T-helper 1 cell treated with Interleukin-12 subunit alpha and Interleukin-12 subunit beta and Interleukin-4 antibody, amounts not matched to agents 30 ng/mL and 1 ng/mL, for 36 hours (primary cell): ENCODE results near the gene TMEM256. TPM values are rescaled to one million over a fixed set of nuclear protein-coding genes. Genes with fewer than 3 reads are reported as not detected.

ENCODE experiments used
- intact Hi-C: fragments of 100-400 bp; cut with micrococcal nuclease; formaldehyde crosslinking; loops from one replicate; pipeline ENCODE4 v1.15.1; 2024
- total RNA-seq: library from RNA; stranded (reverse); gene quantifications from 2 replicates; pipeline ENCODE4 v1.2.3, GENCODE V29; 2022

The TMEM256 gene
- 51.6 and 53.9 TPM in 2 replicates for total RNA-seq

DNA sequence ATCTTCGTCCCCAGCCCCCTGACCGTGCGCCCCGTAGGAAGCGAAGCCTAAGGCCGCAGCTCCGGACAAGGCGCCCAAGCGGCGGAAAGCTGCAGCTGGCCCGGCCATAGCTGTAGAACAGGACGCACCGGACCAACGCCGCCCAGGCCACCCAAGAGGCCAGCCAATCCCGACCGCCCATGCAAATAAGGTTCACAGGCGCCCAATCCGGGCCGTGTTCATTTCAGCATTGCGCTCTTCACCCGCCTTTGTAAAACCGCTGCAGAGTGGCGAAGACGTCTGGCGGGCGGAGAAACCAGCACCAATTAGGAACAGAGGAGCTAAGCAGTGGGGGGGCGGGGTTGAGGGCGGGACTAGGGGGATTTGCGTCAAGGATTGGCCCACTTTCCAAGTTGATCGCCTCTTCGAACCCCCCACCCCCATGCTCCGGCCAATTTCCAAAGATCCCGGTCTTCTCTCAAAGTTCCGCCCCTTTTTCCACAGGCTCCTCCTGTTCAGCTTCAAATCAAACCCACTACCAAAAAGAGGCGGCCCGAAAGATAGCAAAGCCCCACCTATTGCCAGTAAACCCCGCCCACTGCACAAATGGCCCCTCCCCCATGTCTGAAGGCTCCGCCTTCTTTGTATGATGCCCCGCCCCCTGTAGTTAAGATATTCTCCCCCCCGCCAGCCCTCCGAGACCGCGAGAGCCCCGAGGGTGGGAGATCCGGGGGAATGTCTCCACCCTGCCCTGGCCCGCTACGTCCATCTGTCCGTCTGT is at the start of gene TMEM256:
Gene TMEM256, minus strand, starts transcription at position 121 of the 760 bp plus-strand sequence. Its CDS starts 13 bp downstream, at position 108.
- intact Hi-C loops: loop anchor here (1.0 to 5.0 kb wide), 13 partner anchors 10 to 438 kb away; partner anchors contain the start of genes ACAP1, FXR2, NEURL4 and PLSCR3

DNA sequence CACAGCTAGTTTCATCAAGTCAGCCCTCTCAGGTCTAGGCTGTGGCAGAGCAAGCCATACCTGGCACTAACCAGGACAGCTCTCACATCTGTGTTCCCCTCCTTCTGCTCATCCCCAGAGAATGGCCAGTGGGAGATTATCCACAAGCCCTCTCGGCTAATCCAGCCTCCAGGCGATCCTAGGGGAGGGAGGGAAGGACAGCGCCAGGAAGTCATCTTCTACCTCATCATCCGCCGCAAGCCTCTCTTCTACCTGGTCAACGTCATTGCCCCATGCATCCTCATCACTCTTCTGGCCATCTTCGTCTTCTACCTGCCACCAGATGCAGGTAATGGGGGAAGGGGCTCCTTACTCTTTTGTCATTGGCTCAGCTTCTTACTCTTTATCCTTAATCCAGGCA is 44.6 kb upstream of the TMEM256 start:
- intact Hi-C loops: no loop called here

DNA sequence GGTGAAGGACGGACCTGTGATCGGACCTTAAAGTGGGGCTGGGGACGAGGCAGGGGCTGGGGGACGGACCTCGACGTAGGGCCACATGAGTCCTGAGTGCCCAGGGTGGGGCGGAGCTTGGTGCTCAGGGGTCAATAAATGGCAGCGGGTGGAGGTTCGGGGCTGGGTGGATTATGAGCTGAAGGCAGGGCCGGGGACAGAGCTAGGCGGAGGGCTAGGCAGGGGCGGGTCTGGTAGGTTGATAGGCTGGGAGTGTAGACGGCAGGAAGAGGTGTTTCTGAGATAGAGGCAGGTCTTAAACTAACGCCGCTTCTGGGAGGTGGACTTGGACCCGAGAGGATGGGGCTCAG is 41.7 kb upstream of the TMEM256 start:
- intact Hi-C loops: loop anchor here (1.0 kb wide), 2 partner anchors 8 to 10 kb away; no protein-coding TSS in a partner anchor

DNA sequence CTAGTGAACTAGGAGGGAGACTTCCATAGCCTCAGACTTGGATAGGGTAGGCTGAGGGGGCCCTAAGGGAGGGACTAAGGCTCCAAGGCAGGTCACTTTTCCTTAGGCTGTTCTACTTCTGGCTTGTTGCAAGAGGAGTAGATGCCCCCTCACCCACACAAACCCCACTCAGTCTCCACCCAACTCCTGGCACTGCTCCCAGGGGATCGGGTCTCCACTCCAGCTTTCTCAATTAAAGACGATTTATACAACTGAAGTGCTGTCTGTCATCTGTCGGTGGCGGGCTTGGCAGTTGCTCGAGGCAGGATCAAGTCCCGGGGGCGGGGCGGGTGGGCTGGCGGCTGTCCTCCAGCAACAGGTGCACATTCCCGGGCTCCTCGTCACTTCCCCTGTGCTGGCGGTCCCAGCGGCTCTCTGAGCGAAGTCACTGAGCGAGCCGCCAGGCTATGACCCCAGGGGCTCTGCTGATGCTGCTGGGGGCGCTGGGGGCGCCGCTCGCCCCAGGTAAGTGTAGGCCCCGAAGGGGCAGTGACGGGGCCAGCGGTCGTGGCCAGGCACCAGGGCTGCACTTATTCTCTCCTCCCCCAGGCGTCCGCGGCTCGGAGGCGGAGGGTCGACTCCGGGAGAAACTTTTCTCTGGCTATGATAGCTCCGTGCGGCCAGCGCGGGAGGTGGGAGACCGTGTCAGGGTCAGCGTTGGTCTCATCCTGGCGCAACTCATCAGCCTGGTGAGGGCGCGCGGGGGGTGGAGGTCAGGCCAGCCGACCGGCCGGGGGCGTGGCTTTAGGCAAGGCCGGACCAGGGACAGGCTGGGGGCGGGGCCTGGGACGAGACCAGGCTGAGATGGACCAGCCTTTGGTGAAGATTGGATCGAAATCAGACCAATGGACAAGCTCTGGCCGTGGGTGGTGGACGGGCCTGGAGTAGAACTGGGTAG is 41.1 kb upstream of the TMEM256 start, which contains the start of gene CHRNB1:
Gene CHRNB1, plus strand, starts transcription at position 380 of the 937 bp plus-strand sequence. Its CDS starts 67 bp downstream, at position 447.
- intact Hi-C loops: loop anchor here (1.0 kb wide), 2 partner anchors 8 to 10 kb away; no protein-coding TSS in a partner anchor

DNA sequence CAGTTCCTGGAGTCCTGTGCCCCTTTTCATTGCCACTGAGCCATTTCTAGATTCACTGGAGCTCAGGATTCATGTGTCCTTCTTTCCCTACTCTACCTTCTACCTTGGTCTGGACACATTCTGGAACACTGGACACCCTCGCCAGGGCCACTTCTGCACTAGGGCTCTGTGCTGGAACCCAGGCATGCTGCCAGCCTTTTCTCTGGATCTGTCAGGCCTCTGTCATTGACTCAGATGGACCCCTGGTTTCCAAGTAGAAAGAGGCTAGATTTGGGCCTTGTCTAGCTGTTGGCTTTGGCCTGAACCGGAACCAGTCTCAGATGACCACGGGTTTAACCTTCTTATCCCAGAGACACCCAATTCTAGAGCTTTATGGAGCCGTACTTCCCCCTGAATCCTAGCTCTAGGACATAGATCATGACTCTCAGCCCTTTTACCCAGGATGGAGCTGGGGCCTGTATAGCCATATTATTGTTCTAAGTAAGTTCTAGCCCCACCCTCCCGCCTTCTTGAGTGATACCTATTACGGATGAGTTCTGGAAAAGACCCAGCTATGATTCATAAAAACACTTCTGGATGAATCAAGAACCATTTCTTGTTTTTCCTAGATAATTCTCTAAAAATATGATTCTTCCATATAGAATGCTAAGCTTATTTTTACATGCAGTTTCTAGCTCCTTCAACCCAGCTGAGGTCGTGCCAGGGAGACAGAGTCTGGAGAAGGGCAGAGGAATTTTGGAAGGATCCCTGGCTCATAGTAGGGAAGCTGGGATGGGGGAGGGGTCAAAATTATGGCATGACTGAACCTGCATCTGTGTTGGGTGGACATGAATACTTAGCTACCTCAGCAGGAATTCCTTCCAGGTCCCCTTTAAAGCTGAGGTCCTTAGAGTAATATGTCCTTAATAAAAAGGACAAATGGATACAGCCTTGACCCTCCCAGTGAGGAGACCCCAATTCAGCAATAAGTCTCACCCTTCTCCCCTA is 39.9 kb upstream of the TMEM256 start:
- intact Hi-C loops: no loop called here

DNA sequence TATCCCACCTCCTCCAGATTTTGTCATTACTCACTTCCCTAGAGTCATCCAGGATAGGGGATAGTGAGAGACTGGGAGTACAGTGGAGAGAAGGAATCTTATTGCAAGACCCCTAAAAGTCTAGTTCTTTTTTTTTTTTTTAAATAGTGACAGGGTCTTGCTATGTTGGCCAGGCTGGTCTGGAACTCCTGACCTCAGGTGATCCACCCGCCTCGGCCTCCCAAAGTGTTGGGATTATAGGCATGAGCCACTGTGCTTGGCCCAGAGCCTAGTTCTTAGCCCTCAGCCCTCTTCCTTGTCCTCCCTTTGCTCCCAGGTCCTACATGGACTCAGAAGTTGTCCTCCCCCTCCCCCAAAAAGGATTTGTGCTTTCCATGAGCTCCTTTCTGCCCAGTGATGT is 38.2 kb upstream of the TMEM256 start:
- intact Hi-C loops: no loop called here

DNA sequence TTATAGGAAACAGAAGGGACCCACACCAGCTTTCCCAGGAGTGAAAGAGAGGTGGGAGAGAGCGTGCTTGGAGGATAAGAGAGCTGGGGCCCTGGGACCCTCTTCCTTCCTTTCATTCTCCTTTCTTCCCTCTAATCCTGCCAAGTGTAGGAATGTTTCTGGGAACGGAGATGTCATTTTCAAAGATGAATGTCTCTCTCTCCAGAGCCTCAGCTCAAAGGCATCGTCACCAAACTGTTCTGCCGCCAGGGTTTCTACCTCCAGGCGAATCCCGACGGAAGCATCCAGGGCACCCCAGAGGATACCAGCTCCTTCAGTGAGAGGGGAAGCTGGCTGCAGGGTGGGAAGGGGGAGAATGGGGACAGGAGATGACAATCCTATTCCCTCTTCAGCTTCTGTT is 37.4 kb upstream of the TMEM256 start:
- intact Hi-C loops: no loop called here

DNA sequence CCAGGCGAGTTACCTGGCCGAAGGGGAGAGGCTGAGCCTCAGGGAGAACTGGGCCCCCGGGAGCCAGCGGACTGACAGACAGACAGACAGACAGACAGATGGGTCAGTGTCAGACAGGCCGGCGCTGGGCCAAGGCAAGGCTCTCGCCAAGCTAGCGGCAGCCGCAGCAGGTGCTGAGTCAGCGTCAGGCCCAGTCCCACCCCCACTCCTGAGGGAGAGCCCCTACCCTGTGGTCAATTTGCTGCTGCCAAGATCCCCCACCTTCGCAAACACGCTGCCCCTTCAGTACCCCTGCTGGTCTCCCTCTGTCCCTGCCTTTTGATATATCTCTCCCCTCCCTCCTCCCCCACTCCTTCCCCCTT is 36.9 kb upstream of the TMEM256 start:
- intact Hi-C loops: no loop called here

DNA sequence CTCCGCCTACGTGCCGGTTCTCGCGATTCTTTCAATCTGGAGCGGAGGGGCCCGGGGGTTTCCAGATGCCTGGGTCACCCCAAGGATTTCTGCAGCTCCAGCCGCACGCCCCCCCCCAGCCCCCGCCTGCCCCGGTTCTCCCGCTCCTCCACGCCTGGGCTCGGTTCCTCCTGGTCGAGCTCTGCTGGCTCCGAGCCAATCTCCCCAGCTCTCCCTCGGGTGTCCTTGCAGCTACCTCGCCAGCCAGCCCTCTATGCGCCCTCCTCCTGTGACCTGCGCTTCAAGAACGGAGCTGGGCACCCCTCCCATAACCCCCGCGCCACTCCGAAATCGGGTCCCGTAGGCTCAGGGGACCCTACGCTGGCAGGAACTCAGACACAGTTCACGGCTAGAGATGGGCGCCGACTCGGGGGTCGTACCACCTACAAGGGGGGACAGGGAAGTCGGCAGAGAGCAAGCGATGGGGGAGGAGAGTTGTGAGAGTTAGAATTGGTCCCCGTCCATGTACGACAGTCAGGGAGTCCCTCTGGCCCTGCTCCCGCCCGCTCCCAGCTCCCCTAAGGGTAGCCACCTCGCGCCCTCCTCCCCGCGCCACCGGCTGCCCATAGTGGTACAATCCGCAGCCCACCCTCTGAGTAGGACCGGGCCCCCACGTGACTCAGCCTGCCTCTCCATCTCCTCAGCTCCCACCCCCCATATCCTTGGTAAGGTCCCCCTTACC is 36.4 kb upstream of the TMEM256 start:
- intact Hi-C loops: no loop called here

DNA sequence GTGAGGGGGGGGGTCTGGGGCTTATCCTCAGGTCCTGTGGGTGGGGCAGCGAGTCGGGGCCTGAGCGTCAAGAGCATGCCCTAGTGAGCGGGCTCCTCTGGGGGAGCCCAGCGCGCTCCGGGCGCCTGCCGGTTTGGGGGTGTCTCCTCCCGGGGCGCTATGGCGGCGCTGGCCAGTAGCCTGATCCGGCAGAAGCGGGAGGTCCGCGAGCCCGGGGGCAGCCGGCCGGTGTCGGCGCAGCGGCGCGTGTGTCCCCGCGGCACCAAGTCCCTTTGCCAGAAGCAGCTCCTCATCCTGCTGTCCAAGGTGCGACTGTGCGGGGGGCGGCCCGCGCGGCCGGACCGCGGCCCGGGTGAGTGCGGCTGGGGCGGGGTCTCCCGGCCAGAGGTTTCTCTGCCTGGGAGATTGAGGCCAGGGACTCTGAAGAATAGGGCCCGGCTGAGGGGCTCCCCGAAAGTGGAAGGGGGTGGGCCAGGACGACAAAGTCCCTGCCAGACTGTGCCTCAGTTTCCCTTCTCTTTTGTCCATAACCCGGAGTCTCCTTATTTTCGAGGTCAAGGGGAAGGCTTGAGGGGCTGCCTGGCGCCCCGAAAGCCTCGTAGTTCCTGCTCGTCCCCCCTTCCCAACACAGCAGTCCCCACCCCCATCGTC is 35.7 kb upstream of the TMEM256 start, which contains the start of gene FGF11:
Gene FGF11, plus strand, starts transcription at position 51 of the 651 bp plus-strand sequence. Its CDS starts 109 bp downstream, at position 160.
- intact Hi-C loops: no loop called here

DNA sequence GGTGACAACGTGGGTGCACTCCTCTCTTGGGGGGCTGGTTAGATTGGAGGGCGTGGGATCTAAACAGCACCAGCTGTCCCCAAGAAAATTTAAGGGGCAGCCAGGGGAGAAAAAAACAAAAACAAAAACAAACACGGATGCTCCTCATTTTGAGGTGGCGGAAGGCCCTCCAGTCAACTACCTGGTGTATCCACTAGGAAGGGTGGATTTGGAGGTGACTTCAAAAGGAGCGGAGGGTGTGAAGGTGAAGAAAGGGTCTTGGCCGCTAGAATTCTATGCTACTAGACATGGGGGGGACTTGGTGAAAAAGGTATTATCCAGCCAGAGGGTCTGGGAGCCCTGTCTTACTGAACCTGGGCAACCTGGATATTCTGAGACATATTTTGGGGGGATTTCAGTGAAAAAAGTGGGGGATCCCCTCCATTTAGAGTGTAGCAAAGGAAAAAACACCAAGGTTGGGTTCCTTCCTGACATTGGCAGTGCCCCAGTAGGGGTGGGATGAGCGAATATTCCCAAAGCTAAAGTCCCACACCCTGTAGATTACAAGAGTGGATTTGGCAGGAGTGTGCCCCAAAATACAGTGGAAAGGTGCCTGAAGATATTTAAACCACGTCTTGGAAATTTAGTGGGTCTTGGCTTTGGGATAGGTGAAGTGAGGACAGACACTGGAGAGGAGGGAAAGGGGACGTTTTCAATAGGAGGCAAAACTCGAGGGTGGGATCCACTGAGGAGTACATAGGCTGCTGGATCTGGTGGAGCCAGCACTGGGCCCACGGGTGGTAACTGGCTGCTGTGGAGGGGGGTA is 35.0 kb upstream of the TMEM256 start:
- intact Hi-C loops: no loop called here

DNA sequence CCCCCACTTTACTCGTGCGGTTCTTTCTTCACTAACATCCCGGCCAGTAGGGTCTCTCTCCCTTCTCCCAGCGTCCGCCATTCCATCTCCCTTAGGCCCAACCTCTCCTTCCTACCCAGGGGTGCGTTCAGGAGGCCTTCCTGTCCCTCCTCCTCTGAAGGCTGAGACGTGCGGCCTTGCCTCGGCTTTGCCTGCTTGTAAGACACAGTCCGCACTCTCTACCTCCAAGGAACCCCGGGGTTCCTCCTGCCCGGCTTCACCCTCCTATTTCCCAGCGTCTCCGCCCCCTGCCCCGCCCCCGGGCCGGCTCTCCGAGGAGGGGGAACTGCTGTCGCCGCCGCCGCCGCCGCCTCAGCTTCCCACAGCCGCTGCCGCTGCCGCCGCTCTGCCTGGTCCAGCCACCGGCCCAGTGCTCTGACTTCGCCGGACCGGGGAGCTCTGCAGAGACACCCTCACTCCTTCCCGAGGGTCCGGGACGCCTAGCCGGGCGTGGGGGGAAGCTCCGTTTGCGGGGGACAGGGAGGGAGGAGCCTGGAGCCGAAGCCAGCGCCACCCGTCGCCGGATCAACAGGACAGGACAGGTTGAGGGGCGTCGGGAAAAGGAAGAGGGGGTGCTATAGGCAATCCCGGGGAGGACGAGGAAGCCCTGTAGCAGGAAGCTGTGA is 34.2 kb upstream of the TMEM256 start:
- intact Hi-C loops: loop anchor here (1.0 to 2.0 kb wide), 2 partner anchors 7 to 811 kb away; partner anchors contain the start of genes CHRNB1, CTC1 and PFAS

DNA sequence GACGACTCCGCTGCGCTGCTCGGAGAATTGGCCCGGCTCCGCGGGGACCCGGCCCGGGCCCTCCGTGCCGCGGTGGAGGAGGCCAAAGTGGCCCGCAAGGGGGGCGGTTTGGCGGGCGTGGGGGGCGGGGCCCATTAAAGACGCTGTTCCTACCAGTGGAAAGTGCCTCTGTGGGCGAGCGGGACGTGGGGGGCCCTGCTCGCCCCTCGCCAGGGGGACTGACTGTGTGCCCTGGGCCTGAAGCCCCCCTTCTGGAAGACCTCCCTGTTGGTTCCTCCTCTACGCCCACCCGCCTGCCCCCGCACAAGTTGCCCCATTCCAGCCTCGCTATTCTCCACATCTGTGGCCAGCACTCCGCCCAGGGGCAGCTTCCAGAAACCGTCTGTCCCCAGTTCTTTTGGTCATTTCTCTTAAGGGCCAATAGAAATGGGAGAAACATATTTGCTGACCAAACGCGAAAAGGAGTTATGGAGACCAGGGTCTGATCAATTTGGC is 33.5 kb upstream of the TMEM256 start:
- intact Hi-C loops: loop anchor here (1.0 to 2.0 kb wide), 2 partner anchors 8 to 811 kb away; partner anchors contain the start of genes CHRNB1, CTC1 and PFAS

DNA sequence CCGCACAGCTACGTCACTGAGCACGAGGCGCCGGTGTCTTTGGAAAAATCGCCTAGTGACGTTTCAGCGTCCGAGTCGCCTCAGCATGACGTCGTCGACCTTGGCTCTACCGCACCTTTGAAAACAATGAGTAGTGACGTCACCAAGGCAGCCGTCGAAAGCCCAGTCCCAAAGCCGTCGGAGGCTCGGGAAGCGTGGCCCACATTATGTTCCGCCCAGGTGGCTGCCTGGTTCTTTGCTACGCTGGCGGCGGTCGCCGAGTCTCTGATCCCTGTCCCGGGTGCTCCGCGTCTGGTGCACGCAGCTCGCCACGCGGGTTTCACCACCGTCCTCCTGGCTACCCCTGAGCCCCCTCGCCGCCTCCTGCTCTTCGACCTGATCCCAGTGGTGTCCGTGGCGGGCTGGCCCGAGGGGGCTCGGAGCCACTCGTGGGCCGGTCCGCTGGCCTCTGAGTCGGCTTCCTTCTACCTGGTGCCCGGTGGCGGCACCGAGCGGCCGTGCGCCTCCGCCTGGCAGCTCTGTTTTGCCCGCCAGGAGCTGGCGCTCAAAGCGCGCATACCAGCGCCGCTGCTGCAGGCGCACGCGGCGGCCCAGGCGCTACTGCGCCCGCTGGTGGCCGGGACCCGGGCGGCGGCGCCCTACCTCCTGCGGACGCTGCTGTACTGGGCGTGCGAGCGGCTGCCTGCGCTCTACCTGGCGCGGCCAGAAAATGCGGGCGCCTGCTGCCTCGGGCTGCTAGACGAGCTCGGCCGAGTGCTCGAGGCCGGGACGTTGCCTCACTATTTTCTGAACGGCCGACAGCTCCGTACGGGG is 32.9 kb upstream of the TMEM256 start:
- intact Hi-C loops: loop anchor here (1.0 to 2.0 kb wide), 2 partner anchors 9 to 812 kb away; partner anchors contain the start of genes CHRNB1, CTC1 and PFAS

DNA sequence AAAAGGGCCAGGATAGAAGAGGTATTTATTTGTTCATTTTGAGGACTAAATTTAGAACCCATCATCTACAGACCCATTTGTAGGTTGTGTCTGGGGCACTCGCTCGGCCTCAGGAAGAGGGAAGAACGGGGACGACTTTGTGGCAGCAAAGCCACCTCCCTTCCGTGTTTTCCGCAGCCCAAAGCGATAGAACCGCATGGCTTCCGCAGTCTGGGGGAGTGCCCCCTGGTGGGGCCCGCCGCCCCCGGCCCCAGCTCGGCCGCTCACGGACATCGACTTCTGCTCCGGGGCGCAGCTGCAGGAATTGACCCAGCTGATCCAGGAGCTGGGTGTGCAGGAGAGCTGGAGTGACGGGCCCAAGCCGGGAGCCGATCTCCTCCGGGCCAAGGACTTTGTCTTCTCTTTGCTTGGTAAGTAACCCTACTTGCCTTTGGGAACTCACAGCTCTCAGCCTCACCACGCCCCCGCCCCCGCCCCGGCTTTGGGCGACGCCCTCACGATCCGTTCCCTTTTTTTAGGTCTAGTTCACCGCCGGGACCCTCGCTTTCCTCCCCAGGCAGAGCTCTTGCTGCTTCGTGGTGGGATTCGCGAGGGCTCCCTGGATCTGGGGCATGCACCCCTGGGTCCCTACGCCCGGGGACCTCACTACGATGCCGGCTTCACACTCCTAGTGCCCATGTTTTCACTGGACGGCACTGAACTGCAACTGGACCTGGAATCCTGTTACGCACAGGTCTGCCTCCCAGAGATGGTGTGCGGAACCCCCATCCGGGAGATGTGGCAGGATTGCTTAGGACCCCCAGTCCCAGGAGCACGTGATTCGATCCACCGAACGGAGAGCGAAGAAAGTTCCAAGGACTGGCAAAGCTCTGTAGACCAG is 32.0 kb upstream of the TMEM256 start:
- intact Hi-C loops: loop anchor here (1.0 to 2.0 kb wide), 21 partner anchors 19 to 813 kb away; partner anchors contain the start of genes ACADVL, ATP1B2, CTC1 and DLG4

DNA sequence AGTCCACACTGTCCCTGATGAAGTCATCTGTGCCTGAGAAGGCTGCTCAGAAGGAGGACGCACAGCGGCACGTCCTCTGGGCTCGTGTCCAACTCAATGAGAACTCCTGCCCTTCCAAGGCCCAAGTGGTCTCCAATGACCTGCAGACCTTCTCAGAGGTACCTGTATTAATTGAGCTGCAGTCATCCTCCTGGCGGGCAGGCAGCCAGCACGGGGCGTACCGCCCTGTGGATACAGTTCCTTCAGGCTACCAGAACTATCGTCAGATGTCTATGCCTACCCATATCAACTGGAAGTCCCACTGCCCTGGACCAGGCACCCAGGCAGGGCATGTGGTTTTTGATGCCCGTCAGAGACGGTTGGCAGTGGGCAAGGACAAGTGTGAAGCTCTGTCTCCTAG is 28.4 kb upstream of the TMEM256 start:
- intact Hi-C loops: no loop called here
